Stimulated activated memory B cell treated with anti-CD40 and anti-IgM and Interleukin-4, amounts not matched to agents 10 μg/mL and 1 μg/mL and 100 μg/mL, for 72 hours (primary cell): Measurements from ENCODE around the gene LHFPL2.
"Not testable (repeated sequence)": the region's sequence is repeated elsewhere in the genome, so short reads cannot be mapped to it uniquely, and the experiment has no call there.

ENCODE experiments used
- ATAC-seq: fragments of 150-1000 bp; cut with Tn5 transposase; 2 replicates; pipeline ENCODE4 v1.10.0; 2021
- H3K27ac Mint-ChIP-seq: one replicate; pipeline ENCODE4 v1.8.0; 2022; ENCODE audit warnings: mild to moderate bottlenecking, mixed read lengths
- H3K27me3 Mint-ChIP-seq: one replicate; pipeline ENCODE4 v1.8.0; 2022; ENCODE audit warnings: mixed read lengths
- H3K36me3 Mint-ChIP-seq: one replicate; pipeline ENCODE4 v1.8.0; 2022; ENCODE audit warnings: mixed read lengths
- H3K4me1 Mint-ChIP-seq: one replicate; pipeline ENCODE4 v1.8.0; 2022; ENCODE audit warnings: mixed read lengths
- H3K4me3 Mint-ChIP-seq: one replicate; pipeline ENCODE4 v1.8.0; 2022; ENCODE audit warnings: mild to moderate bottlenecking, moderate library complexity, mixed read lengths
- H3K9me3 Mint-ChIP-seq: one replicate; pipeline ENCODE4 v1.8.0; 2022; ENCODE audit warnings: mixed read lengths

Gene LHFPL2

GRCh38 chr5:78624011-78624541 lies 24.5 kb downstream of the LHFPL2 start:
- Mint-ChIP-seq H3K27ac (no peak overlapping the region), H3K4me1 (peaks cover 11% of the 10 kb centered on the region), H3K27me3 (no peaks in the 10 kb centered on the region), H3K4me3 (no peak overlapping the region), H3K9me3 (no peaks in the 10 kb centered on the region), H3K36me3 (peaks cover 69% of the 10 kb centered on the region)
- no peak for ATAC-seq

GRCh38 chr5:78622302-78622971 lies 26.1 kb downstream of the LHFPL2 start:
- H3K36me3 Mint-ChIP-seq, result peaks cover 65% of the 10 kb centered on the region
- H3K4me3 Mint-ChIP-seq, result no peak overlapping the region
- no peaks in the 10 kb centered on the region for H3K4me1 Mint-ChIP-seq
- H3K27ac Mint-ChIP-seq, result no peak overlapping the region
- ATAC-seq, result no peak
- H3K27me3 Mint-ChIP-seq, result no peaks in the 10 kb centered on the region
- H3K9me3 Mint-ChIP-seq, result no peaks in the 10 kb centered on the region

- Mint-ChIP-seq H3K36me3 (peaks cover 56% of the 10 kb centered on the region), H3K4me3 (no peak overlapping the region), H3K27me3 (no peaks in the 10 kb centered on the region), H3K4me1 (no peaks in the 10 kb centered on the region), H3K27ac (no peak overlapping the region), H3K9me3 (no peaks in the 10 kb centered on the region)
- ATAC-seq, result no peak
Observed at GRCh38 chr5:78621291-78621738, 27.3 kb downstream of the LHFPL2 start.

GRCh38 chr5:78620119-78620518 lies 28.5 kb downstream of the LHFPL2 start:
- not testable (repeated sequence) for H3K27me3 Mint-ChIP-seq, ATAC-seq, H3K4me3 Mint-ChIP-seq, H3K9me3 Mint-ChIP-seq, H3K4me1 Mint-ChIP-seq, H3K27ac Mint-ChIP-seq
- peaks cover 56% of the 10 kb centered on the region for H3K36me3 Mint-ChIP-seq

- Mint-ChIP-seq H3K9me3 (no peaks in the 10 kb centered on the region), H3K27me3 (no peaks in the 10 kb centered on the region), H3K27ac (no peak overlapping the region), H3K4me3 (no peak overlapping the region), H3K4me1 (no peaks in the 10 kb centered on the region), H3K36me3 (peaks cover 53% of the 10 kb centered on the region)
- no peak for ATAC-seq
Observed at GRCh38 chr5:78618303-78618702, 30.3 kb downstream of the LHFPL2 start.

- no peaks in the 10 kb centered on the region for H3K9me3 Mint-ChIP-seq
- no peak overlapping the region for H3K4me3 Mint-ChIP-seq
- peaks cover 31% of the 10 kb centered on the region for H3K36me3 Mint-ChIP-seq
- no peak overlapping the region for H3K27ac Mint-ChIP-seq
- ATAC-seq, result no peak
- H3K4me1 Mint-ChIP-seq, result no peaks in the 10 kb centered on the region
- H3K27me3 Mint-ChIP-seq, result no peaks in the 10 kb centered on the region
Observed at GRCh38 chr5:78615697-78616096, 32.9 kb downstream of the LHFPL2 start.

- Mint-ChIP-seq H3K9me3 (no peaks in the 10 kb centered on the region), H3K4me3 (no peak overlapping the region), H3K36me3 (peaks cover 26% of the 10 kb centered on the region), H3K4me1 (no peaks in the 10 kb centered on the region), H3K27me3 (no peaks in the 10 kb centered on the region), H3K27ac (no peak overlapping the region)
- ATAC-seq, result no peak
Observed at GRCh38 chr5:78614816-78615215, 33.8 kb downstream of the LHFPL2 start.

- no peak for ATAC-seq
- Mint-ChIP-seq H3K36me3 (peaks cover 26% of the 10 kb centered on the region), H3K27ac (no peak overlapping the region), H3K27me3 (no peaks in the 10 kb centered on the region), H3K4me1 (no peaks in the 10 kb centered on the region), H3K4me3 (no peak overlapping the region), H3K9me3 (no peaks in the 10 kb centered on the region)
Observed at GRCh38 chr5:78613756-78614155, 34.8 kb downstream of the LHFPL2 start.

GRCh38 chr5:78613151-78613533 lies 35.4 kb downstream of the LHFPL2 start:
- no peaks in the 10 kb centered on the region for H3K9me3 Mint-ChIP-seq
- no peak overlapping the region for H3K27ac Mint-ChIP-seq
- H3K4me3 Mint-ChIP-seq, result no peak overlapping the region
- H3K4me1 Mint-ChIP-seq, result no peaks in the 10 kb centered on the region
- H3K36me3 Mint-ChIP-seq, result peaks cover 20% of the 10 kb centered on the region
- H3K27me3 Mint-ChIP-seq, result no peaks in the 10 kb centered on the region
- no peak for ATAC-seq

GRCh38 chr5:78612227-78613150 lies 36.1 kb downstream of the LHFPL2 start:
- Mint-ChIP-seq H3K27me3 (no peaks in the 10 kb centered on the region), H3K4me1 (no peaks in the 10 kb centered on the region), H3K27ac (no peak overlapping the region), H3K4me3 (no peak overlapping the region), H3K9me3 (no peaks in the 10 kb centered on the region), H3K36me3 (peaks cover 24% of the 10 kb centered on the region)
- no peak for ATAC-seq

- H3K27ac Mint-ChIP-seq, result no peak overlapping the region
- ATAC-seq, result no peak
Observed at GRCh38 chr5:78611126-78611605, 37.4 kb downstream of the LHFPL2 start.

GRCh38 chr5:78610636-78611035 lies 37.9 kb downstream of the LHFPL2 start:
- ATAC-seq, result no peak
- no peak overlapping the region for H3K27ac Mint-ChIP-seq
- H3K9me3 Mint-ChIP-seq, result no peaks in the 10 kb centered on the region
- H3K36me3 Mint-ChIP-seq, result peaks cover 22% of the 10 kb centered on the region
- no peaks in the 10 kb centered on the region for H3K4me1 Mint-ChIP-seq
- no peak overlapping the region for H3K4me3 Mint-ChIP-seq
- H3K27me3 Mint-ChIP-seq, result no peaks in the 10 kb centered on the region

More at GRCh38 chr5:78611126-78611605, 37.4 kb downstream of the LHFPL2 start:
- H3K36me3 Mint-ChIP-seq, result peaks cover 27% of the 10 kb centered on the region
- H3K27me3 Mint-ChIP-seq, result no peaks in the 10 kb centered on the region
- H3K9me3 Mint-ChIP-seq, result no peaks in the 10 kb centered on the region
- no peaks in the 10 kb centered on the region for H3K4me1 Mint-ChIP-seq
- no peak overlapping the region for H3K4me3 Mint-ChIP-seq

- no peaks in the 10 kb centered on the region for H3K27me3 Mint-ChIP-seq
- no peaks in the 10 kb centered on the region for H3K4me1 Mint-ChIP-seq
- H3K27ac Mint-ChIP-seq, result no peak overlapping the region
- no peak overlapping the region for H3K4me3 Mint-ChIP-seq
- no peak for ATAC-seq
- H3K9me3 Mint-ChIP-seq, result no peaks in the 10 kb centered on the region
- peaks cover 17% of the 10 kb centered on the region for H3K36me3 Mint-ChIP-seq
Observed at GRCh38 chr5:78610163-78610583, 38.4 kb downstream of the LHFPL2 start.

- no peak for ATAC-seq
Observed at GRCh38 chr5:78607864-78608263, 40.7 kb downstream of the LHFPL2 start.

GRCh38 chr5:78606241-78606640 lies 42.3 kb downstream of the LHFPL2 start:
- H3K36me3 Mint-ChIP-seq, result peaks cover 13% of the 10 kb centered on the region
- no peak overlapping the region for H3K27ac Mint-ChIP-seq
- H3K4me1 Mint-ChIP-seq, result no peaks in the 10 kb centered on the region
- no peak for ATAC-seq
- no peak overlapping the region for H3K4me3 Mint-ChIP-seq
- no peaks in the 10 kb centered on the region for H3K9me3 Mint-ChIP-seq
- H3K27me3 Mint-ChIP-seq, result no peaks in the 10 kb centered on the region

More at GRCh38 chr5:78607864-78608263, 40.7 kb downstream of the LHFPL2 start:
- Mint-ChIP-seq H3K36me3 (peaks cover 13% of the 10 kb centered on the region), H3K27ac (no peak overlapping the region), H3K27me3 (no peaks in the 10 kb centered on the region), H3K4me3 (no peak overlapping the region), H3K4me1 (no peaks in the 10 kb centered on the region), H3K9me3 (no peaks in the 10 kb centered on the region)
